Endometrial microvascular endothelial cells (primary cell): ENCODE results near the gene NACC2. TPM values are rescaled to one million over a fixed set of nuclear protein-coding genes. Genes with fewer than 3 reads are reported as not detected.
"Not testable (repeated sequence)": the region's sequence is repeated elsewhere in the genome, so short reads cannot be mapped to it uniquely, and the experiment has no call there.

ENCODE experiments used
- in situ Hi-C: cut with HindIII; loops from 2 replicates; pipeline ENCODE4 v1.10.0; 2017; ENCODE audit warnings: low sequenced_read_pairs, low pct_unique_long_range_greater_than_20kb; ENCODE audit errors: inconsistent ontology term
- total RNA-seq: library from RNA; depleted of rRNA; stranded (reverse); fragments of >200 nt; gene quantifications from one replicate; pipeline ENCODE4 v1.2.3, GENCODE V29; 2015; ENCODE audit errors: inconsistent ontology term

Gene NACC2
- total RNA-seq, 1 donor from 2014 or later = 21.9 TPM

DNA sequence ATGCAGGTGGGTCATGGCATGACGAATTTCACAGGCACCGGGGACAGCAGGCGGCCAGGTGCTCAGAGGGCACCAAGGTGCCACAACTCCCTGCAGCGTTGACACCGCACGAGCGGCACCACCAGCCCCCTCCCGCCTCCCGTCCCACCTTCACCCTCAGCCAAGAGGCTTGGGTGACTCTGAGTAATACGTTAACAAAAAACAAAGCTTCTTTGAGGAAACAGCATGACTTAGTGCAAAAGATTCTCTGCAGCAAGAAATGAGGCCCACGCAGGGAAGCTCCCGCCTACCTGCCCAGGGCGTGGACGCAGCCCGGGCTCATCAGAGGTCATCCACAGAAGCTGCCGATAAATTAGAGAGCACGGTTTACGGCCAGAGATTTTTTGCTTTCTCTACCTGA lies 19.5 kb upstream of the NACC2 start:
- in situ Hi-C loops = no loop called here

DNA sequence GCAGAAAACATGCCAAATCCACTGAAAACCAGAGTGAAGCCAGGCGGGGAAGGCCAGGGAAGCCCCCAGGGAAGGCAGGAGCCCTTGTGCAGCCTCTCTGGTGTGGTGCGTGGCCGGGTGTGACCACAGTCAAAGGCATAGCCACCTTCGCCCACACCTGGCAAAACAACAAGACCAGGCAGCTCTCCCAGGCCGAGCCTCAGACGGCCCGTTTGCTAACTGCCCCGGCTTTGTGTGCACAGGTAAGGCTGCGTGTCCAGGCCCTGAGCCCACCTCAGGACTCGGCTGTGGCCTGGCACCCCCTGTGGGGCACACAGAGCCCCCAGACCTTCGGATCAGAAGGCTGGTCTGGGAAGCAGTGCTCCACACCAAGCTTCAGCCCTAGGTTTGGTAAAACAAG lies 17.5 kb upstream of the NACC2 start:
- in situ Hi-C loops = no loop called here

DNA sequence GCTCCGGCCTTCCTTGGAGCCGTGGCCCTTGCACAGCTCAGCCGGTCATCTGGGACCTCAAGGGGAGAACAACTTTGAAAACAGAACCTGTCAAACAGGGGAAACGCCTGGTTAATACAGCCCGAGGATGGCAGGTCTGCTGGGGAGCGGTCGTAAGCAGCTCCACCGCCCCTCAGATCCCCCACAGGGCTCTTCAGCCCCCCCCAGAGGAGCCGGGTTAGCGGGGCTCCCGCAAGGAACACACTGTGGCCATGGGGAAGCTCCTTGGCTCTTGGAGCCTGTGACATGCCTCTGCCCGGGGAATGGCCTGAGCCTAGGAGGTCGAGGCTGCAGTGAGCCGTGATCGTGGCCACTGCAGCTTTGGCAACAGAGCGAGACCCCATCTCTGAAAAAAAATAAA lies 16.8 kb upstream of the NACC2 start:
- in situ Hi-C loops = no loop called here

DNA sequence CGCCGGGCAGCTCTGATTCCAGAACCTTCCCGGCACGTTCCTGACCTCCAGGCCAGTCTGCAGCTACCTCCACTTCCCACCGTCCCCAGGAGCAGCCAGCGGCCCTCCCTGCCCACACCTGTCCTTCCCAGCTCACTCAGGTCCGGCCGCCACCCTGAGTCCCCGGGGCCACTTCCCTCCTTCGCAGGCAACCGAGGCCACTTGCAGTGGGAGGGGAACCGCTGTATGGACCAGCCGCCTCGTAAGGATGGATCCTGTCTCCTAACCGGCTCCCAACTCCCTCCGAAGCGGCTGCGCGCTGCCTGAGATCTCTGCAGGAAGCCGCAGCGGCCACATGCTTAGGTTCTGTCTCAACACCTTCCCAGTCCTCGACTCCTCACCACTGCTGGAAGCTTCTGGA lies 16.1 kb upstream of the NACC2 start:
- in situ Hi-C loops = no loop called here

DNA sequence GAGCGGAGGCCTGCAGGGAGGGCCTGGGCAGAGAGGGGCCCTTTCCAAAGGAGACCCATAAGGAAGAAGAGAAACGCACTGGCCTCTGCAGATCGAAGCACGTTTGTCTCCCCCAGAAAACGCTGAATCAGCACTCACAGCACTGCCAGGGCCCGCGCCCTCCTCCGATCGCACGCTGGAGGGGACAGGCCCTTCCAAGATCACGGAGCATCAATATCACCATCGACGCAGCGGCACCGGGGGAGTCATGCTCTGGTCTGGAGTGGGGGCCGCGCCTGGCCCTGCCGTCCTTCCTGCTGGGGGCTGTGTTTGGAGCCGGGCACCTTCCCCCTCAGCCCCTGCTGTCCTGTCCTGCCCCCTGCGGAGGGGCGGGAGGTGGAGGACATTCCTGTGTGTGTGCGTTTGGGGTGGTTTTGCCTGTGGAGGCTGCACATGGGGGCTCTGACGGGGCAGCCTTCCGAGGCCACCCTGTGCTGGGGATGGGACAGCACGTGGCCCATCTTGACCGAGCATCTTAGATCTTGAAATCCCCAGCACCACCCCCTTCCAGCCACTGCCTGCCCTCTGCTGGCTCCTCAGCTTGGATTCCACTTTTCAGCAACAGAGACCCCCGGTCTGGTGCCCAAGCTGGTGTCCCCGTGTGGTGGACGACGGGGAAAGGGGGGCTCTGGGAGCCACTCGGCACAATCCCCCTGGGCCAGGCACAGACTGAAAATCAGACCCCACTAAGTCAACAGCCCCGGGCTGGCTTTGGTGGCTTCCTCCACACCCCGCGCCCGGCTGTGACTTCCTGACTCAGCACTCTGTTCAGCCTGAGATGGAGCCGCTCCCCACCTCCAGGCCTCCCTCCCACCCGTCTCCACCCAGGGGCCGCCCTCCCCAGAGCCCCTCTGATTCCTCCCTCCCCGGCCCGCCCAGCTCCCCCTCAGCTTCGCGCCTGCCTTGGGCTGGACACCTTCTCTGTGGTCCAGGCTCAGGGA lies 15.3 kb upstream of the NACC2 start:
- in situ Hi-C loops = no loop called here

DNA sequence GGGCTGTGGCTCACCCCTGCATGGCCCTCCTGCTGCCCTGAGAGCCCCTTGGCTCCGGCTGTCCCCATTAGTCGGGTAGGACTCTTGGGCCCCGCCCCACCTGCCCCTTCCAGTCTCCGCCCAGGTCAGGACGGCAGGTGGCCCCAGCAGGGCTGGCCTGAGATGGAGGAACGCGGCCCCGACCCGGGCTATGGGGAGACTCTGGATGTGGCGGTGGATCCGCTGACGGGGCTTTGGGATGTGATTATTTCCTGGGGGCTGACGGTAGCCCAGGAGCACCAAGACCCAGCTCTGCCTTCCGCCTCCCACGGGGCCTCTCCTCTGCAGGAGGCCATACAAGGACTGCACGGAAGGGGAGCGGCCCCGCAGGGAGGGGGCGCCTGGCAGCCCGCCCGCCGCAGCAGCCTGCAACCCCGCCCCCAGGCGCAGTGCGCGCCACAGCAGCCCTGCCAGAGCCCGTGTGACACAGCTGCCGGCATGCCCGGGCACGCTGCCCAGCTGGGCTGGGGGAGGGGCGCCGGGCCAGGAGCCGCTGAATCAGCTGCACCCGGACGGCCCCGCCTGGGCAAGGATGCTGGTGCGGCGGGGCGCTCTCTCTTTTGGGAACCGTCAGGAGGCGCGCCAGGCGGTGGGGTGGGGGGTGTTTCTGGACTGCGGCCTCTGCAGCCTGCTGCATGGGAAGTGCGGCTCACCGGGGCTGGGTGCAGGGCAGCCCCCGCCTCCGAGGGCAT lies 14.4 kb upstream of the NACC2 start:
- in situ Hi-C loops = no loop called here

DNA sequence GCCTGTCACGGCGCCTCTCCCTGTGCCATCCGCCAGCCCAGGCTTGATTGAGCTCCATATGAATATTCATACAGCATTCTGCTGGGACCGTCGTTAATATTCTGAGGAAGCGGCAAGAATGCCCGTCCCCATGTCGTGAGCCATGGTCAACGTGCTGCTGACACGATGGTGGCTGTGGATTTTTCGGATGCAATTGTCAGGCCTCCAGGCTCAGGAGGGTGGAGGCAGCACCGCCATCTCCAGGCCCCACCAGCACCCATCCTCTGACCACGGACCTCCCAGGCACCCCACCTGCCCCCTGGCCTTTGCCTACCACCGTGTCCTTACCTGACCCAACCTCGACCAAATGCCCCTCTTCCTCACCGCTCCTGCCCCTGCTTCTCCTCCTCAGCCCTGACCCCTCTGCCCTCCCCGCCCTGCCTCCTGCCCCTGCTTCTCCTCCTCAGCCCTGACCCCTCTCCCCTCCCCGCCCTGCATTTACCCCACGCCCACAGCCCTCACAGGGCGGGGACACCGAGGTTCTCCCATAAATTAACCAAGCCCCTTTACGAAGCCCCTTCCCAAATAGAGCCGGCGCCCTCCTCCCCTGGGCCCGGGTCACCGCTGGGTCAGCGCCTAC lies 13.7 kb upstream of the NACC2 start:
- in situ Hi-C loops = no loop called here

DNA sequence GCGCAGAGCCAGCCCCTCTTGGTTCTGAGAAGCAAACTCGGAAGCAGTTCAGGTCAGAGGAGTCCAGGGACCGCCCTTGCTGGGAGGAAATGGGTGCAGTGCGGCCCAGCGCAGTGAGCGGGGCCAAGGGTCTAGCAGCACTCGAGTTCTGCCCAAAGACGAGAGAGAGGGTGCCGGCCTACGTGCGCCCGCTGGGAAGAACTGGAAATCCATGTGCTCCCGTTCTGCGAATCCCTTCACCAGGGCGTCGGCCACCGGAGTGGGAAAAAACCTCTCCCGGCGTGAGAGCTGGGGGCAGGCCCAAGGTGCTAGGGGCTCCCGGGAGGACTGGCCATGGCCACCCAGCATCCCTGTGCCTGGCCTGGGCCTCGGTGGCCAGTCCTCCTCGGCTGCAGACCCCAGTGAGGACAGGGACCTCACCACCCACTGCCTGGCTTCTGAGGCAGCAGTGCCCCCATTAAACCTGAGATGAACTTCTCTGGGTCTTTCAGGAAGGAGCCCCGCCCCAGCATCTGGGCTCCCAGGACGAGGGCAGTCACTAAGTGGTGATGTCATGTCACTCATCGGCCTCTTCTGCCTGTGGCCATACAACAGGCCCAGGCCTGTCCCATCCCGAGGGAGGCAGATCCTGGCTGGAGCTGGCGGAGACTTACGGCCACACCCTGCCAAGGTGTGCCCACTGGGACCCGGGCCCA lies 13.0 kb upstream of the NACC2 start:
- in situ Hi-C loops = no loop called here

DNA sequence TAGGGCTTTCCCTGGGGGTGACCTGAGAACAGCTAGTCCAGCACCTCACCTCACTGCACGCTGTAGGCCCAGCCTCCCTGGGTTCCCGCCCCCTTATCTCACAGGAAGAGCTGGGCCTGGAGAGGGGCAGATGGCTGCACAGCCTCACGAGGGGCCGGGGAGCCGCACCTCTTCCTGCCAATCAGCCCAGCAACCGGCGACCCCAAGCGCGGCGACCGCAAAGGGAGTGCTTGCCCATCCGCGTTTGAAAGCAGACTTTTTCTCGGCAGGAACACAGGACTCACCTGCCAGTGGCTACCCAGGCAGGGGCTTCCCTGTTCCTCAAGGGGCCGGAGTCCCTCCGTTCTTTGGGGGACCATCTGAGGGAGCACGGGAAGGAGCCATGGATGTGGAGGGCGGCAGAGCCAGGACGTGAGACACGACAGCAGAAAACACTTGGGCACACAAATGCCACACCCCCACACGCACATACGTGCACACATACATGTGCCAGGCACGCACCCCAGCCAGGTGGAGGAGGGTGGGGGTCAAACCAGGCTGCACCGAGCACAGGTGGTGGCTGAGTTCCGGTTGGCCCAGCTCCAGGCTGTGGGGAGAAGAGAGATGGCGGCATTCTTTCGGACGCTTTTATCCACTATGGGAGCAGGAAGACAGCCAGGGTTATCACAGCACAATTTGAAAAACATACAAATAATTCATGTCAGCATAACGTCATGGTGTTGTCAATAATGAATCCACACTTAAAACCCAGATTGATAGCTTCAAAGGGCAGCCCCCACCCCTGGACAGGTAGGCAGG lies 12.3 kb upstream of the NACC2 start:
- in situ Hi-C loops = no loop called here

DNA sequence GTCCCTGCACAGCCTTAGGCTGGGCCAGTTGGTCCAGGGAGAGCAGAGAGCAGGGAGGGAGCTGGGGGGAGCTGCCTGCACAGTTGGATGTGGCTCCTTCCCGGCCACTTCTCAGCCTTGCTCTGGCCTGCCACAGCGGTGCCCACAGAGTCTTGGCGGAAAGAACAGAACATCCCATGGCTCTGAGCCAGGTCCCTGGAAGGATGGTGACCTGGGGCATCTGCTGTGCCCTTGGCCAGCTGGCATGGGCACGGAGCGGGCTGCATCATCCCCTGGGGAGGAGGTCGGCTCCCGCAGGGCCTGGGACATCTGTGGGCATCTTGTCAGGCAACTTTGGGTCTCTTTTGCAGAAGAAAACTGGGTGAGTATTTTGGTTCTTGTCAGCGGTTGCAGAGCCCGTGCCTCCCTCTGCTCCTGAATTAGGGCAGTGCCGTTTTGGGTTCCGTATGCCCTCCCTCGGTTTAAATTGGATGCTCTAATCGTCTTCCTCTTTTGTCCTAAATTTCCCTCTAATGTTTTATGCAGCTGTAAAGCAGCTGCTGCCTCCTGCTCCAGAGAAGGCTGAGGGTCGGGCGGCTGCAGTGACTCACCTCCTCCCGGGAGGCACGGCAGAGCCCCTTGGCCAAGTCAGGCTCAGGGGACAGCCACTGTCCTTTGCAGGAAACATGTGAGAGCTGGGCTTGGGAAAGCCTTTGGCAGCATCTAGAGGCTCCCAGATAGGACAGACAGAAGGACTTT lies 10.5 kb upstream of the NACC2 start:
- in situ Hi-C loops = no loop called here

DNA sequence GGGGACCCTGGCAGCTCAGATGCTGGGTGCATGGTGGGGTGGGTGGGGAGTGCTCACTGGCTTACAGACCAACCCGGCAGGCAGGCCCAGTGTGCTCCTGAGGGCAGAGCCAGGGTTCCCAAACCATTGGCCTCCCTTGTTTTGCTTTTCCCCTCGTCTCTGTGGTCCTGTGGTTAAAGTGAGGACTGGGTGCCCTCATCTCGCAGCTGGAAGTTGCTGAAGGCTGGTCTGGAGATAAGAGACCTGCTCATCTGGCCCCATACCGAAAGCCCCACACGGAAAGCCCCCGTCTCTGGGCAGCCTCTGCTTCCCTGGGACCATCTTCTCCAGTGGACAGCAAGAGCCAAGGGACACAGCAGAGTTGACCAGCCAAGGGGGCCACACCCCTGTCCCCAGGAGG lies 9.8 kb upstream of the NACC2 start:
- in situ Hi-C loops = no loop called here

DNA sequence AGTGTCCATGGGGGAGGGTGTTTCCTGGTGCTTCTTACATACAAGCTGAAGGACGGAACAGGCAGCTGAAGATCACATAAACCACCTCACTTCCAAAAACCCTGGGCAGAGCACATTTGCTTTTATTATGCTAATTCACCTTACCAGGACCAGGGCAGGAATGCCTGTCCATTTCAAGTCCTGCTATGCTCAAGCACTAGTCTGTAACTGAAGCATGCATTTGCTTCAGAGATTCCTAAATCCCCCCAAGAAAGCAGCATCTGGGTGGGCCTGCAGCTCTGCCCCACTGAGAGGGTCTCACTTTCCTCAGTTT lies 9.4 kb upstream of the NACC2 start:
- in situ Hi-C loops = no loop called here

DNA sequence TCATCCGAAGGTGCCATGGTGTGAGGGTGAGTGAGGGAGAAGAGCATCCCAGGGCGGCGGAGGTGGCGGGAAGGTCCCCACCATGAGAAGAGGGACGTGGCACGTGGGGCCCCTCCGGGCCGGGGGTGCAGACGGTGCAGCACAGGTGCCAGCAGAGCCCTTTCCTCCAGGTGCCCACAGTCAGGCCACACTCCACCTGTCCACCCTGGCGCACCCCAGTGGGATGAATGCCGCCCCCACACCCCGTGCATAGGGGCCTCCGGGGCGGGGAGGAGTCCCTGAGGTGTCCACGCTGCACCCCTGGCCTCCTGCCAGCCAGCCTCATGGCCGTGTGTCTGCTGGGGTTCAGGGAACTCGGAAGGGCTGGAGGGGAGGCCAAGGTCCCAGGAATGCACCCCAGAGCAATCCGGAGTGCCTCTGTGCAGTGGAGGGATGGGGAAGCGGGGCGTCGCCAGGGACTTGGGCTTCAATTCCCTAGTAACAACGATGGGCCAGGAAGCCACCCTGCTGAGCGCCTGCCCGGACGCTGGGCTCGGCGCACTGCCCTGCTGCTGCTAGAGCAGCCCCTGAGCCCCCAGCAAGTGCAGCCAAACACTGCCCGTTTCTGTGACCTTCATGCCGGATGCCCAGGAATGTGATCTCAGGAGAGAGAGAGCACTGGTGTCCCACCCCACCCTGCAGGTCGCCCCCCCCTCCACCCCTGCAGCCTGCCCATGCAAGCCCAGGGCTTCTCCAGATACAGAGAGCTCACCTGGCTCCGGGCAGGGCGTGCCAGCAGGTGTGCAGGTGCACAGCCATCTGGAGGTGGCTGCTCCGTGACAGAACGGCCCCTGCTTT lies 8.8 kb upstream of the NACC2 start:
- in situ Hi-C loops = no loop called here

DNA sequence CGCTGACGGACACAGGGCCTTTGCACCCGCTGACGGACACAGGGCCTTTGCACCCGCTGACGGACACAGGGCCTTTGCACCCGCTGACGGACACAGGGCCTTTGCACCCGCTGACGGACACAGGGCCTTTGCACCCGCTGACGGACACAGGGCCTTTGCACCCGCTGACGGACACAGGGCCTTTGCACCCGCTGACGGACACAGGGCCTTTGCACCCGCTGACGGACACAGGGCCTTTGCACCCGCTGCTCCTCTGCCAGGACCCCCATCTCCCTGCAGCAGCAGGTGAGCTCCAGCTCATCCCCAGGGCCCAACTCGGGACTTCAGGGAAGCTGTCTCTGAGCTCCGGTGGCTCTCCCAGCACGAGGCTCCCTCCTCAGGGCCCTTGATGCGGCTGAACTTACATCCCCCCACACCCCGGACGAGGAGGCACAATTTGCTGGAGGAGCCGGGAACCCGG lies 6.6 kb upstream of the NACC2 start:
- in situ Hi-C loops = not testable (repeated sequence)

DNA sequence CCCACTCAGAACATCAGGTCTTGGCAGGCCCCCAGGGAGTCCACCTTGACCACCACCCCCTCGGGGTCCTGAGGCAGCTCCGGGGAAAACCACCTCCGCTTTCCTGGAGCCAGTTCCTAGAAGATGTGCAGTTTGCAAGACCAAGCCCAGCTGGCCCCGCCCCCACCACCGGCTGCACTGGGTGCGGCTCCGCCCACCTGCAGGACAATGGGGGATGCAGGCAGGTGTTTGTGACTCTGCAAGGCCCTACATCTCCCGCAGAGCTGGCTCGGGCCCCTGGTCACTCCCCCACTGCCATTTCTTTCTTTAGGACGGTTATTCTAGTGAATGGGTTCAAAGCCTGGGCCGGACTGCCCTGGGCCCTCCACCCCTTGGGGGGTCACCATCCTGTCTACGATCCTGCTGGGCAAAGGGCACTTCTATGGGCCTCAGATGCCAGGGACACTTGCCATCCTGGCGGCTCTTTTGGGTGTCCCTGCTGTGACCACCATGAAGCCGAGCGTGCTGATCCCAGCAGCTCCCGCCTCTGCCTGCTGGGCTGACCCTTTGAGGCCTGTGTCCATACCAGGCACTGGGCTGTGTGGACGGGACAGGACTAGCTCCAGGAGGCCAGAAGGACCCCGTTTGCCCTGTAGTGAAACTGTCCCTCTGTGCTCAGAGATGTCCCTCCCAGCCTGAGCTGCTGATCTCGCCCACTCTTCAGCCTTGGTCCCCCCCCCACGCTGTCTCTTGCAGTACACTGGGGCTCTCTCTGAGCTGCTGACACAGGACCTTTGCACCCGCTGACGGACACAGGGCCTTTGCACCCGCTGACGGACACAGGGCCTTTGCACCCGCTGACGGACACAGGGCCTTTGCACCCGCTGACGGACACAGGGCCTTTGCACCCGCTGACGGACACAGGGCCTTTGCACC lies 5.9 kb upstream of the NACC2 start:
- in situ Hi-C loops = no loop called here

DNA sequence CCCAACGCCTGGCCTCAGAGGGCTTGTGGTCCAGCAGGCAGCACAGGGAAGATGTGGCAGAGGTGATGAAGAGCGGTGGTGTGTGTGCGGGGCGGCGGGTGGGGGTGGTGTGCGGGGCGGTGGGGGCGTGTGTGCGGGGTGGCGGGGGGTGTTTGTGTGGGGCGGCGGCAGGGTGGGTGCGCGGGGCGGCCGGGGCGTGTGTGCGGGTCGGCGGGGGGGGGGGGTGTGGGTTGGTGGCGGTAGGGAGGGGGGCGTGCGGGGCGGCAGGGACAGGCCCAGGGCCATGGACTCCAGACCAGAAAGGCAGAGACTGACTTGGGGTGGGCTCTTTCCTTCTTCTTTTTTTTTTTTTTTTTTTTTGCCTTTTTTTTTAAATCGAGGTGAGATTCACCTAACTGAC lies 4.5 kb upstream of the NACC2 start:
- in situ Hi-C loops = no loop called here
